H1 (cell line): ENCODE measurements around the gene PDCD7. TPM values are rescaled to one million over a fixed set of nuclear protein-coding genes. Genes with fewer than 3 reads are reported as not detected.

Source experiments
- SP1 ChIP-seq: IDR thresholded peaks from 2 replicates; pipeline ENCODE4 v1.6.1; 2011; ENCODE audit warnings: low read depth, low read length
- polyA plus RNA-seq, 7 experiments: library from polyadenylated mRNA; depleted of rRNA in 3 of 7; stranded (reverse) in 5 of 7; unstranded in 2 of 7; fragments of >200 nt in 5 of 7; fragments of 200-250 nt in 2 of 7; gene quantifications; 1 replicate in 5 of 7; 2 replicates in 1 of 7; 4 replicates in 1 of 7; pipeline versions ENCODE4 v1.2.1 to v1.2.3, GENCODE V29; 2011 to 2013; ENCODE audit warnings: missing spikeins in 2 of 7, mixed read lengths in 2 of 7
- total RNA-seq: library from RNA; stranded (reverse); fragmentation: NEBNext Ultra II Directional; extraction: Animal tissue kit (Norgen Biotek cat#: 25700); gene quantifications from 2 replicates; pipeline ENCODE4 v1.2.1, GENCODE V29; 2021
- TF ChIP-seq, protein P1 (sequence below): fragments of 300-600 bp; sonication (generic); IDR thresholded peaks from 2 replicates; pipeline ENCODE4 v1.7.1; 2012; ENCODE audit warnings: low read length, moderate library complexity, mild to moderate bottlenecking, inconsistent platforms; ENCODE audit not compliant: insufficient replicate concordance

The PDCD7 gene
- total and polyA plus RNA-seq, 2 of the 8 experiments (the other 6 are each of a cell fraction or from before 2014, with no cell fraction given): 11.5 to 25.6 TPM

GRCh38 chr15:65156692-65157091, 23.1 kb upstream of the PDCD7 start (continued):
- TF ChIP-seq, protein P1, sequence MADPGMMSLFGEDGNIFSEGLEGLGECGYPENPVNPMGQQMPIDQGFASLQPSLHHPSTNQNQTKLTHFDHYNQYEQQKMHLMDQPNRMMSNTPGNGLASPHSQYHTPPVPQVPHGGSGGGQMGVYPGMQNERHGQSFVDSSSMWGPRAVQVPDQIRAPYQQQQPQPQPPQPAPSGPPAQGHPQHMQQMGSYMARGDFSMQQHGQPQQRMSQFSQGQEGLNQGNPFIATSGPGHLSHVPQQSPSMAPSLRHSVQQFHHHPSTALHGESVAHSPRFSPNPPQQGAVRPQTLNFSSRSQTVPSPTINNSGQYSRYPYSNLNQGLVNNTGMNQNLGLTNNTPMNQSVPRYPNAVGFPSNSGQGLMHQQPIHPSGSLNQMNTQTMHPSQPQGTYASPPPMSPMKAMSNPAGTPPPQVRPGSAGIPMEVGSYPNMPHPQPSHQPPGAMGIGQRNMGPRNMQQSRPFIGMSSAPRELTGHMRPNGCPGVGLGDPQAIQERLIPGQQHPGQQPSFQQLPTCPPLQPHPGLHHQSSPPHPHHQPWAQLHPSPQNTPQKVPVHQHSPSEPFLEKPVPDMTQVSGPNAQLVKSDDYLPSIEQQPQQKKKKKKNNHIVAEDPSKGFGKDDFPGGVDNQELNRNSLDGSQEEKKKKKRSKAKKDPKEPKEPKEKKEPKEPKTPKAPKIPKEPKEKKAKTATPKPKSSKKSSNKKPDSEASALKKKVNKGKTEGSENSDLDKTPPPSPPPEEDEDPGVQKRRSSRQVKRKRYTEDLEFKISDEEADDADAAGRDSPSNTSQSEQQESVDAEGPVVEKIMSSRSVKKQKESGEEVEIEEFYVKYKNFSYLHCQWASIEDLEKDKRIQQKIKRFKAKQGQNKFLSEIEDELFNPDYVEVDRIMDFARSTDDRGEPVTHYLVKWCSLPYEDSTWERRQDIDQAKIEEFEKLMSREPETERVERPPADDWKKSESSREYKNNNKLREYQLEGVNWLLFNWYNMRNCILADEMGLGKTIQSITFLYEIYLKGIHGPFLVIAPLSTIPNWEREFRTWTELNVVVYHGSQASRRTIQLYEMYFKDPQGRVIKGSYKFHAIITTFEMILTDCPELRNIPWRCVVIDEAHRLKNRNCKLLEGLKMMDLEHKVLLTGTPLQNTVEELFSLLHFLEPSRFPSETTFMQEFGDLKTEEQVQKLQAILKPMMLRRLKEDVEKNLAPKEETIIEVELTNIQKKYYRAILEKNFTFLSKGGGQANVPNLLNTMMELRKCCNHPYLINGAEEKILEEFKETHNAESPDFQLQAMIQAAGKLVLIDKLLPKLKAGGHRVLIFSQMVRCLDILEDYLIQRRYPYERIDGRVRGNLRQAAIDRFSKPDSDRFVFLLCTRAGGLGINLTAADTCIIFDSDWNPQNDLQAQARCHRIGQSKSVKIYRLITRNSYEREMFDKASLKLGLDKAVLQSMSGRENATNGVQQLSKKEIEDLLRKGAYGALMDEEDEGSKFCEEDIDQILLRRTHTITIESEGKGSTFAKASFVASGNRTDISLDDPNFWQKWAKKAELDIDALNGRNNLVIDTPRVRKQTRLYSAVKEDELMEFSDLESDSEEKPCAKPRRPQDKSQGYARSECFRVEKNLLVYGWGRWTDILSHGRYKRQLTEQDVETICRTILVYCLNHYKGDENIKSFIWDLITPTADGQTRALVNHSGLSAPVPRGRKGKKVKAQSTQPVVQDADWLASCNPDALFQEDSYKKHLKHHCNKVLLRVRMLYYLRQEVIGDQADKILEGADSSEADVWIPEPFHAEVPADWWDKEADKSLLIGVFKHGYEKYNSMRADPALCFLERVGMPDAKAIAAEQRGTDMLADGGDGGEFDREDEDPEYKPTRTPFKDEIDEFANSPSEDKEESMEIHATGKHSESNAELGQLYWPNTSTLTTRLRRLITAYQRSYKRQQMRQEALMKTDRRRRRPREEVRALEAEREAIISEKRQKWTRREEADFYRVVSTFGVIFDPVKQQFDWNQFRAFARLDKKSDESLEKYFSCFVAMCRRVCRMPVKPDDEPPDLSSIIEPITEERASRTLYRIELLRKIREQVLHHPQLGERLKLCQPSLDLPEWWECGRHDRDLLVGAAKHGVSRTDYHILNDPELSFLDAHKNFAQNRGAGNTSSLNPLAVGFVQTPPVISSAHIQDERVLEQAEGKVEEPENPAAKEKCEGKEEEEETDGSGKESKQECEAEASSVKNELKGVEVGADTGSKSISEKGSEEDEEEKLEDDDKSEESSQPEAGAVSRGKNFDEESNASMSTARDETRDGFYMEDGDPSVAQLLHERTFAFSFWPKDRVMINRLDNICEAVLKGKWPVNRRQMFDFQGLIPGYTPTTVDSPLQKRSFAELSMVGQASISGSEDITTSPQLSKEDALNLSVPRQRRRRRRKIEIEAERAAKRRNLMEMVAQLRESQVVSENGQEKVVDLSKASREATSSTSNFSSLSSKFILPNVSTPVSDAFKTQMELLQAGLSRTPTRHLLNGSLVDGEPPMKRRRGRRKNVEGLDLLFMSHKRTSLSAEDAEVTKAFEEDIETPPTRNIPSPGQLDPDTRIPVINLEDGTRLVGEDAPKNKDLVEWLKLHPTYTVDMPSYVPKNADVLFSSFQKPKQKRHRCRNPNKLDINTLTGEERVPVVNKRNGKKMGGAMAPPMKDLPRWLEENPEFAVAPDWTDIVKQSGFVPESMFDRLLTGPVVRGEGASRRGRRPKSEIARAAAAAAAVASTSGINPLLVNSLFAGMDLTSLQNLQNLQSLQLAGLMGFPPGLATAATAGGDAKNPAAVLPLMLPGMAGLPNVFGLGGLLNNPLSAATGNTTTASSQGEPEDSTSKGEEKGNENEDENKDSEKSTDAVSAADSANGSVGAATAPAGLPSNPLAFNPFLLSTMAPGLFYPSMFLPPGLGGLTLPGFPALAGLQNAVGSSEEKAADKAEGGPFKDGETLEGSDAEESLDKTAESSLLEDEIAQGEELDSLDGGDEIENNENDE: no peak
- TF ChIP-seq SP1: no peak
